HCT116 (cell line): ENCODE data around the gene SEPTIN11. TPM values are rescaled to one million over a fixed set of nuclear protein-coding genes. Genes with fewer than 3 reads are reported as not detected.

Experiments used
- ATAC-seq: fragments of 200-7000 bp; cut with Tn5 transposase; 2 replicates; pipeline ENCODE4 v1.9.1; 2020; ENCODE audit warnings: mild to moderate bottlenecking, moderate library complexity
- BruUV-seq: library from RNA; stranded (reverse); fragments of 400-500 nt; replicated peaks from 2 replicates; lab custom pipeline; 2021; lab: Mats Ljungman, UMichigan
- CTCF ChIA-PET: fragments of 300-600 bp; sonication (Branson Sonifier 250); formaldehyde crosslinking; loops from one replicate; lab custom pipeline; 2021; ENCODE audit warnings: antibody characterized with exemption; lab: Charles Lee
- POLR2A ChIA-PET: fragments of 300-600, 350-600 bp; sonication (Branson Sonifier 250); formaldehyde crosslinking; loops from one replicate; lab custom pipeline; 2021; ENCODE audit warnings: antibody characterized with exemption; lab: Charles Lee
- RAD21 ChIA-PET, 2 experiments: fragments of 300-600 bp; sonication (Branson Sonifier 250); formaldehyde crosslinking; loops; one replicate each; lab custom pipeline; 2023; ENCODE audit warnings: low total read pairs in 2 of 2; ENCODE audit not compliant: uncharacterized antibody in 2 of 2, unreplicated experiment in 2 of 2, low non-redundant PET in 1 of 2; lab: Charles Lee
- DNase-seq: peaks from one replicate; pipeline ENCODE4 v3.0.0-alpha.2; 2010; ENCODE audit warnings: low read depth, low spot score
- H2AFZ ChIP-seq: fragments of 200-600 bp; shearing (Covaris generic), sonication (generic); 2 replicates; pipeline ENCODE4 v1.6.1; 2017; ENCODE audit warnings: low read depth, mixed run types, mixed read lengths, antibody characterized with exemption, low read length; ENCODE audit not compliant: poor library complexity, severe bottlenecking
- H3K27ac ChIP-seq: 2 replicates; pipeline ENCODE4 v1.5.1; 2012; ENCODE audit warnings: low read depth, low read length
- H3K27me3 ChIP-seq: fragments of 200-600 bp; sonication (generic); 2 replicates; pipeline ENCODE4 v1.6.1; 2016; ENCODE audit warnings: mixed run types, low read length, mixed read lengths; ENCODE audit not compliant: insufficient read depth
- H3K36me3 ChIP-seq, 2 experiments: fragments of 200-500 bp in 1 of 2; fragments of 200-600 bp in 1 of 2; sonication (Bioruptor generic) in 1 of 2; sonication (generic) in 1 of 2; 2 replicates each; pipeline versions ENCODE4 v1.5.1 to v1.6.1; 2014 to 2016; ENCODE audit warnings: low read length in 2 of 2, inconsistent platforms in 1 of 2, mixed read lengths in 1 of 2, mixed run types in 1 of 2; ENCODE audit not compliant: insufficient read depth in 2 of 2, control insufficient read depth in 1 of 2
- H3K4me1 ChIP-seq, 2 experiments: fragments of 200-600 bp in 1 of 2; sonication (generic) in 1 of 2; 2 replicates each; pipeline versions ENCODE4 v1.5.1 to v1.6.1; 2012 to 2017; ENCODE audit warnings: low read length in 2 of 2, inconsistent platforms in 1 of 2, mild to moderate bottlenecking in 1 of 2, mixed read lengths in 1 of 2, mixed run types in 1 of 2, moderate library complexity in 1 of 2; ENCODE audit not compliant: insufficient read depth in 2 of 2, control insufficient read depth in 1 of 2
- H3K4me2 ChIP-seq: fragments of 200-600 bp; sonication (generic); 2 replicates; pipeline ENCODE4 v1.6.1; 2017; ENCODE audit warnings: mixed run types, low read length, mixed read lengths
- H3K4me3 ChIP-seq, 2 experiments: fragments of 200-600 bp in 1 of 2; sonication (generic) in 1 of 2; replicated peaks in 1 of 2; 2 replicates each; pipeline ENCODE4 v1.5.1; 2011 to 2016; ENCODE audit warnings: low read length in 2 of 2, control low read depth in 1 of 2, low read depth in 1 of 2, mild to moderate bottlenecking in 1 of 2, mixed read lengths in 1 of 2, mixed run types in 1 of 2
- H3K79me2 ChIP-seq: fragments of 200-600 bp; sonication (generic); 2 replicates; pipeline ENCODE4 v1.6.1; 2017; ENCODE audit warnings: mild to moderate bottlenecking, mixed run types, low read length, moderate library complexity, mixed read lengths; ENCODE audit not compliant: insufficient read depth
- H3K9ac ChIP-seq: fragments of 200-600 bp; sonication (generic); 2 replicates; pipeline ENCODE4 v1.6.1; 2016; ENCODE audit warnings: low read length, mixed read lengths
- H3K9me2 ChIP-seq: fragments of 200-600 bp; sonication (generic), shearing (Covaris generic); 2 replicates; pipeline ENCODE4 v1.6.1; 2017; ENCODE audit warnings: mixed run types, mild to moderate bottlenecking, moderate library complexity; ENCODE audit not compliant: insufficient read depth
- H3K9me3 ChIP-seq, 2 experiments: fragments of 200-500 bp in 1 of 2; fragments of 200-600 bp in 1 of 2; sonication (Bioruptor generic) in 1 of 2; sonication (generic) in 1 of 2; 2 replicates each; pipeline ENCODE4 v1.6.1; 2014 to 2017; ENCODE audit warnings: low read length in 2 of 2, mixed read lengths in 2 of 2, inconsistent platforms in 1 of 2, low read depth in 1 of 2, mild to moderate bottlenecking in 1 of 2, mixed run types in 1 of 2, moderate library complexity in 1 of 2; ENCODE audit not compliant: control insufficient read depth in 1 of 2, insufficient read depth in 1 of 2
- H4K20me1 ChIP-seq: fragments of 200-600 bp; sonication (generic), shearing (Covaris generic); 2 replicates; pipeline ENCODE4 v1.6.1; 2017; ENCODE audit warnings: mixed run types, mild to moderate bottlenecking, moderate library complexity; ENCODE audit not compliant: insufficient read depth
- CBX3 ChIP-seq: IDR thresholded peaks from 2 replicates; pipeline ENCODE4 v1.6.1; 2012; ENCODE audit warnings: low read depth
- CTCF ChIP-seq, 3 experiments: fragments of 200-600 bp in 1 of 3; sonication (generic) in 1 of 3; IDR thresholded peaks in 2 of 3; conservative IDR thresholded peaks in 1 of 3; 2 replicates each; pipeline ENCODE4 v1.5.1; 2012 to 2017; ENCODE audit warnings: low read depth in 2 of 3, low read length in 2 of 3, antibody characterized with exemption in 1 of 3, borderline replicate concordance in 1 of 3, control low read depth in 1 of 3, mild to moderate bottlenecking in 1 of 3, mixed read lengths in 1 of 3, mixed run types in 1 of 3, moderate library complexity in 1 of 3; ENCODE audit not compliant: insufficient read depth in 1 of 3
- EGR1 ChIP-seq: IDR thresholded peaks from 2 replicates; pipeline ENCODE4 v1.6.1; 2012; ENCODE audit warnings: low read depth
- ELF1 ChIP-seq: IDR thresholded peaks from 2 replicates; pipeline ENCODE4 v1.6.1; 2012; ENCODE audit warnings: low read depth, borderline replicate concordance
- EZH2phosphoT487 ChIP-seq: fragments of 200-600 bp; IDR thresholded peaks from 2 replicates; pipeline ENCODE4 v1.6.1; 2018; ENCODE audit warnings: antibody characterized with exemption, borderline replicate concordance
- FOSL1 ChIP-seq: IDR thresholded peaks from 2 replicates; pipeline ENCODE4 v1.6.1; 2012; ENCODE audit warnings: low read depth
- POLR2A ChIP-seq: IDR thresholded peaks from 2 replicates; pipeline ENCODE4 v1.7.0; 2011; ENCODE audit warnings: borderline replicate concordance; ENCODE audit not compliant: insufficient read depth, insufficient read length; ENCODE audit errors: extremely low read depth
- POLR2AphosphoS5 ChIP-seq: IDR thresholded peaks from 2 replicates; pipeline ENCODE4 v1.6.1; 2011; ENCODE audit warnings: mild to moderate bottlenecking, low read depth, low read length, moderate library complexity
- RAD21 ChIP-seq: IDR thresholded peaks from 2 replicates; pipeline ENCODE4 v1.6.1; 2012; ENCODE audit warnings: low read depth, mild to moderate bottlenecking
- REST ChIP-seq: IDR thresholded peaks from 2 replicates; pipeline ENCODE4 v1.6.1; 2012; ENCODE audit warnings: low read depth
- SIN3A ChIP-seq: IDR thresholded peaks from 2 replicates; pipeline ENCODE4 v1.6.1; 2012; ENCODE audit warnings: low read depth
- SRF ChIP-seq: IDR thresholded peaks from 2 replicates; pipeline ENCODE4 v1.6.1; 2012; ENCODE audit warnings: low read depth
- TCF7L2 ChIP-seq: IDR thresholded peaks from 2 replicates; pipeline ENCODE4 v1.7.0; 2011; ENCODE audit warnings: borderline replicate concordance, inconsistent platforms; ENCODE audit not compliant: insufficient read depth, insufficient read length; ENCODE audit errors: extremely low read depth
- ZBTB33 ChIP-seq: IDR thresholded peaks from 2 replicates; pipeline ENCODE4 v1.6.1; 2011; ENCODE audit warnings: mild to moderate bottlenecking, low read length, moderate library complexity; ENCODE audit not compliant: insufficient replicate concordance; ENCODE audit errors: extremely low read depth
- ZNF274 ChIP-seq: fragments of 200-500 bp; sonication (Bioruptor generic); IDR thresholded peaks from 2 replicates; pipeline ENCODE4 v1.6.1; 2014; ENCODE audit warnings: mild to moderate bottlenecking, low read depth, low read length, inconsistent platforms
- intact Hi-C: fragments of 100-400 bp; cut with micrococcal nuclease; formaldehyde crosslinking; loops from 2 replicates; pipeline ENCODE4 v1.10.0; 2022
- total RNA-seq: library from RNA; stranded (reverse); gene quantifications from one replicate; pipeline ENCODE4 v1.2.1, GENCODE V29; 2021; ENCODE audit not compliant: unreplicated experiment

SEPTIN11 gene
- total RNA-seq, 1 experiment from 2014 or later, result 94.4 TPM

- Histone ChIP-seq H3K9me3 (no peaks in the 10 kb centered on the region), H3K79me2 (peaks cover 59% of the 10 kb centered on the region), H2AFZ (no peak overlapping the region), H3K27ac (no peak overlapping the region), H3K27me3 (no peaks in the 10 kb centered on the region), H4K20me1 (peaks cover 8% of the 10 kb centered on the region; the same call in 1 of the 2 replicates), H3K36me3 (no peaks in the 10 kb centered on the region), H3K4me1 (peaks cover 0 to 18% of the 10 kb centered on the region in 2 experiments; a peak in 2 of 4 replicates), H3K4me2 (no peak overlapping the region), H3K9ac (no peak overlapping the region), H3K4me3 (no peak overlapping the region), H3K9me2 (no peaks in the 10 kb centered on the region)
- DNase-seq (no peak), ATAC-seq (0 out of 2 replicates have a peak, but pooled peaks have one; percentile 11)
- ChIA-PET POLR2A (interaction anchor here (0.7 kb wide), 1 partner anchor 177 kb away, joined by 3 read pairs; no protein-coding TSS in a partner anchor), RAD21 (no interaction called here), CTCF (no interaction called here)
- intact Hi-C loops, result no loop called here
- BruUV-seq, result no TSS peak
- no peak for TF ChIP-seq EGR1
- no peak for TF ChIP-seq ELF1
- TF ChIP-seq REST, result no peak
- no peak for TF ChIP-seq TCF7L2
- no peak for TF ChIP-seq FOSL1
- no peak for TF ChIP-seq SIN3A
- no peak for TF ChIP-seq POLR2A
- no peak for TF ChIP-seq ZBTB33
- no peak for TF ChIP-seq CTCF (IDR thresholded peaks at IDR 0.05 in 2 of 3, conservative IDR thresholded peaks at IDR 0.05 in 1 of 3; ENCODE audit: borderline replicate concordance in 1 of 3, insufficient read depth in 1 of 3, low read depth in 2 of 3, low read length in 2 of 3)
- TF ChIP-seq CBX3, result no peak
- no peak for TF ChIP-seq EZH2phosphoT487
- TF ChIP-seq RAD21, result no peak
- TF ChIP-seq POLR2AphosphoS5, result no peak
- no peak for TF ChIP-seq SRF
- TF ChIP-seq ZNF274, result no peak
Measured at GRCh38 chr4:76977736-76978350, 28.3 kb downstream of the SEPTIN11 start.
